ENCODE data around the gene ZNF445.
"Not testable (repeated sequence)": the region's sequence is repeated elsewhere in the genome, so short reads cannot be mapped to it uniquely, and the experiment has no call there.

ZNF445 gene

GRCh38 chr3:44474886-44475285 lies 2.6 kb downstream of the ZNF445 start:
- DNase-seq: not testable (repeated sequence)

GRCh38 chr3:44470430-44470829 lies 7.0 kb downstream of the ZNF445 start:
- no peak for DNase-seq

GRCh38 chr3:44469914-44470313 lies 7.6 kb downstream of the ZNF445 start:
- no peak for DNase-seq

GRCh38 chr3:44468572-44469520 lies 8.6 kb downstream of the ZNF445 start:
- no peak for DNase-seq

- DNase-seq: not testable (repeated sequence)
Measured at GRCh38 chr3:44468099-44468537, 9.4 kb downstream of the ZNF445 start.

GRCh38 chr3:44467241-44467640 lies 10.2 kb downstream of the ZNF445 start:
- DNase-seq: no peak

GRCh38 chr3:44464920-44465319 lies 12.6 kb downstream of the ZNF445 start:
- DNase-seq: not testable (repeated sequence)

- DNase-seq: no peak
Measured at GRCh38 chr3:44464509-44464908, 13.0 kb downstream of the ZNF445 start.

- not testable (repeated sequence) for DNase-seq
Measured at GRCh38 chr3:44460050-44460449, 17.4 kb downstream of the ZNF445 start.

- DNase-seq: no peak
Measured at GRCh38 chr3:44455318-44455717, 22.2 kb downstream of the ZNF445 start.

GRCh38 chr3:44454258-44454657 lies 23.2 kb downstream of the ZNF445 start:
- DNase-seq: no peak

GRCh38 chr3:44451441-44451840 lies 26.0 kb downstream of the ZNF445 start:
- DNase-seq: no peak

- DNase-seq: no peak
Measured at GRCh38 chr3:44446929-44447328, 30.5 kb downstream of the ZNF445 start.

- no peak for DNase-seq
Measured at GRCh38 chr3:44445786-44446185, 31.7 kb downstream of the ZNF445 start.

GRCh38 chr3:44444896-44445691 lies 32.4 kb downstream of the ZNF445 start:
- DNase-seq: no peak

GRCh38 chr3:44444437-44444836 lies 33.0 kb downstream of the ZNF445 start:
- no peak for DNase-seq

GRCh38 chr3:44442596-44443309 lies 34.7 kb downstream of the ZNF445 start:
- no peak for DNase-seq

- DNase-seq: no peak
Measured at GRCh38 chr3:44439499-44440295, 37.8 kb downstream of the ZNF445 start.

- DNase-seq: no peak
Measured at GRCh38 chr3:44437800-44438199, 39.7 kb downstream of the ZNF445 start.

- no peak for DNase-seq
Measured at GRCh38 chr3:44436181-44436580, 41.3 kb downstream of the ZNF445 start.

- no peak for DNase-seq
Measured at GRCh38 chr3:44434834-44435510, 42.5 kb downstream of the ZNF445 start.

- DNase-seq: no peak
Measured at GRCh38 chr3:44430466-44430865, 47.0 kb downstream of the ZNF445 start.

All from NCI-H510A treated with DMSO at 0.1 percent for 48 hours (cell line).